DND-41 (cell line): Measurements from ENCODE around the gene FHIT.

ENCODE experiments used
- ATAC-seq: fragments of 200-7000 bp; cut with Tn5 transposase; 3 replicates; pipeline ENCODE4 v1.9.1; 2021; ENCODE audit warnings: low read depth; ENCODE audit not compliant: insufficient read depth
- DNase-seq: peaks from one replicate; pipeline ENCODE4 v3.0.0-alpha.2; 2020
- H2AFZ ChIP-seq: 2 replicates; pipeline ENCODE4 v1.6.0; 2012; ENCODE audit warnings: low read depth, low read length
- H3K27ac ChIP-seq: 2 replicates; pipeline ENCODE4 v1.5.1; 2012; ENCODE audit warnings: low read length, inconsistent platforms
- H3K27me3 ChIP-seq: fragments of 200-600 bp; sonication (generic); 2 replicates; pipeline ENCODE4 v1.6.0; 2012; ENCODE audit warnings: low read length, mild to moderate bottlenecking, inconsistent platforms; ENCODE audit not compliant: insufficient read depth, poor library complexity
- H3K36me3 ChIP-seq: 2 replicates; pipeline ENCODE4 v1.5.1; 2012; ENCODE audit warnings: low read length, inconsistent platforms; ENCODE audit not compliant: insufficient read depth
- H3K4me1 ChIP-seq: 2 replicates; pipeline ENCODE4 v1.5.1; 2012; ENCODE audit warnings: mild to moderate bottlenecking, low read length; ENCODE audit not compliant: insufficient read depth
- H3K4me2 ChIP-seq: 2 replicates; pipeline ENCODE4 v1.6.0; 2012; ENCODE audit warnings: mild to moderate bottlenecking, moderate library complexity, low read length, inconsistent platforms; ENCODE audit not compliant: insufficient read depth
- H3K4me3 ChIP-seq, 2 experiments: fragments of 200-600 bp in 1 of 2; shearing (Covaris generic) in 1 of 2; 2 replicates each; pipeline ENCODE4 v1.5.1; 2012 to 2016; ENCODE audit warnings: inconsistent platforms in 2 of 2, low read length in 2 of 2, mild to moderate bottlenecking in 2 of 2, low read depth in 1 of 2, moderate library complexity in 1 of 2
- H3K79me2 ChIP-seq: 2 replicates; pipeline ENCODE4 v1.6.0; 2012; ENCODE audit warnings: low read length, inconsistent platforms; ENCODE audit not compliant: insufficient read depth
- H3K9ac ChIP-seq: 2 replicates; pipeline ENCODE4 v1.6.0; 2012; ENCODE audit warnings: low read depth, mild to moderate bottlenecking, inconsistent platforms, low read length, moderate library complexity
- H3K9me3 ChIP-seq: 2 replicates; pipeline ENCODE4 v1.5.1; 2012; ENCODE audit warnings: low read length, moderate library complexity, mild to moderate bottlenecking, inconsistent platforms; ENCODE audit not compliant: insufficient read depth, severe bottlenecking
- H4K20me1 ChIP-seq: 2 replicates; pipeline ENCODE4 v1.6.0; 2012; ENCODE audit warnings: low read length; ENCODE audit not compliant: insufficient read depth
- EZH2 ChIP-seq: IDR thresholded peaks from 3 replicates; pipeline ENCODE4 v1.6.1; 2012; ENCODE audit warnings: borderline replicate concordance, low read depth, mild to moderate bottlenecking, moderate library complexity, low read length, inconsistent platforms; ENCODE audit not compliant: severe bottlenecking
- TF ChIP-seq, protein P1 (sequence below): IDR thresholded peaks from 2 replicates; pipeline ENCODE4 v1.5.1; 2012; ENCODE audit warnings: borderline replicate concordance, low read length, moderate library complexity, mild to moderate bottlenecking; ENCODE audit not compliant: poor library complexity, severe bottlenecking; ENCODE audit errors: extremely low read depth

The FHIT gene

GRCh38 chr3:60758171-60758570 is 493.1 kb downstream of the FHIT start:
- no peaks in the 10 kb centered on the region for H3K9me3 ChIP-seq
- no peaks in the 10 kb centered on the region for H3K27me3 ChIP-seq
- no peak for DNase-seq
- no peak for TF ChIP-seq EZH2
- TF ChIP-seq, protein P1, sequence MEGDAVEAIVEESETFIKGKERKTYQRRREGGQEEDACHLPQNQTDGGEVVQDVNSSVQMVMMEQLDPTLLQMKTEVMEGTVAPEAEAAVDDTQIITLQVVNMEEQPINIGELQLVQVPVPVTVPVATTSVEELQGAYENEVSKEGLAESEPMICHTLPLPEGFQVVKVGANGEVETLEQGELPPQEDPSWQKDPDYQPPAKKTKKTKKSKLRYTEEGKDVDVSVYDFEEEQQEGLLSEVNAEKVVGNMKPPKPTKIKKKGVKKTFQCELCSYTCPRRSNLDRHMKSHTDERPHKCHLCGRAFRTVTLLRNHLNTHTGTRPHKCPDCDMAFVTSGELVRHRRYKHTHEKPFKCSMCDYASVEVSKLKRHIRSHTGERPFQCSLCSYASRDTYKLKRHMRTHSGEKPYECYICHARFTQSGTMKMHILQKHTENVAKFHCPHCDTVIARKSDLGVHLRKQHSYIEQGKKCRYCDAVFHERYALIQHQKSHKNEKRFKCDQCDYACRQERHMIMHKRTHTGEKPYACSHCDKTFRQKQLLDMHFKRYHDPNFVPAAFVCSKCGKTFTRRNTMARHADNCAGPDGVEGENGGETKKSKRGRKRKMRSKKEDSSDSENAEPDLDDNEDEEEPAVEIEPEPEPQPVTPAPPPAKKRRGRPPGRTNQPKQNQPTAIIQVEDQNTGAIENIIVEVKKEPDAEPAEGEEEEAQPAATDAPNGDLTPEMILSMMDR: no peak
- no peak overlapping the region for H3K9ac ChIP-seq
- H3K4me1 ChIP-seq: no peaks in the 10 kb centered on the region; the same call in 1 of the 2 replicates
- H2AFZ ChIP-seq: no peak overlapping the region
- H3K4me3 ChIP-seq: no peak overlapping the region
- H3K27ac ChIP-seq: no peak overlapping the region
- H3K4me2 ChIP-seq: no peak overlapping the region
- no peak for ATAC-seq
- no peaks in the 10 kb centered on the region for H3K79me2 ChIP-seq
- H4K20me1 ChIP-seq: no peaks in the 10 kb centered on the region
- H3K36me3 ChIP-seq: no peaks in the 10 kb centered on the region

DNA sequence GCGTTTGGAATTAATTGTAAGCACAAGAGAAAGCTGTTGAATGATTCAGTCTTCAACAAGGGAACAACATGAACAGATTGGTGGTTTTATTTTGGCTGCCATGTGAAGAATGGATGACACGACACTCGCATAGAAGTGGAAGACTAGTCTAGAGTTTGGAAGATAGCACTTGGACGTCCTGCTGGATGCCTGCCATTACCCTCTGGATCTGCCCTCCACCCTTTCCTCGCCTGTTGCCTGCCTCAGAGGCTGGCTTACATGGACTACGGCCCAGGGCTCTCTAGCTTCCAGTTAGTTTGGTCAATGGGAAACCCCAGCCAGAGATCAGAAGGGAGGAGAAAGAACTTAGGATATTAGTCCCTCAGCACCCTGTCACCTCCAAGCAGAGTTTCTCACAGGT is 493.5 kb downstream of the FHIT start:
- H3K4me3 ChIP-seq: no peak overlapping the region
- no peaks in the 10 kb centered on the region for H3K27me3 ChIP-seq
- H3K4me1 ChIP-seq: no peaks in the 10 kb centered on the region; the same call in 1 of the 2 replicates
- no peaks in the 10 kb centered on the region for H3K9me3 ChIP-seq
- no peak overlapping the region for H3K9ac ChIP-seq
- DNase-seq: no peak
- H3K4me2 ChIP-seq: no peak overlapping the region
- TF ChIP-seq, protein P1: no peak
- no peak for TF ChIP-seq EZH2
- H3K27ac ChIP-seq: no peak overlapping the region
- no peaks in the 10 kb centered on the region for H3K79me2 ChIP-seq
- no peaks in the 10 kb centered on the region for H4K20me1 ChIP-seq
- H3K36me3 ChIP-seq: no peaks in the 10 kb centered on the region
- no peak overlapping the region for H2AFZ ChIP-seq
- no peak for ATAC-seq

DNA sequence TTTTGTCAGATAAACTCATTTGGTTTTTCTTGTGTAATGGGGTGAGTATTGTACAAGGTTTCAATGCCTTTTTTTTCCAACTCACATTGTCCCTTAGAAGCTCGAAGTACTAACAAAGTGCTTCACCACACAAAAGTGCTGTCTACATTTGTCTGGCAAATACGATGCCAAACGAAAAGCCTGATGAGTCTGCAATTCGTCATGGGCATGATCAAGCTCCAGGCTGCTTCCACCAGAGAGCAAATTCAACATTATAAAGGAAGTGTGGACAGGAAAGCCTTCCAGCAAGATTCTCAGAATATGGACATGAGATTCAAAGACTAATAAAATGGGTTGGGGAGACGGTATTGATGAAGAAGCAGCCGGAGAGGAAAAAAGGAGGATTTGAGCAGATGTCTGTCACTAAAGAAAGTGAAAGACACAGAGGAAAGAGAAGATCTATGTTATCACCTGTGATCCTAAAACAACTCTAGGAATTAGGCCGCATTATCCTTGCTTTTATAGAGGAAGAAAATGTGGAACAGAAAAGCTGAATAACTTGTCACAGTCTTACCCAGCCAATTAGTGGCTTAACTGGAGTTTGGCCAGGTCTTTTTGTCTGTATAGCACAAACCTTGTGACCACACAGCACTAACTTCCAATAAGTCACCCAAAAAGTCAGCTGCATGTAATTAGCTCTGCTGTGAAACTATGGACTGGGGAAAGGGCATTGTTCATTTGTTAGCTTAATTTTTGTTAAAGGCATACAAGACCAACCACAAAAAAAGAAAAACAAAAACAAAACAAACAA is 494.8 kb downstream of the FHIT start:
- no peaks in the 10 kb centered on the region for H3K9me3 ChIP-seq
- H3K9ac ChIP-seq: no peak overlapping the region
- TF ChIP-seq EZH2: no peak
- H2AFZ ChIP-seq: no peak overlapping the region
- H3K27me3 ChIP-seq: no peaks in the 10 kb centered on the region
- ATAC-seq: no peak
- DNase-seq: no peak
- H3K27ac ChIP-seq: no peak overlapping the region
- no peak overlapping the region for H3K4me2 ChIP-seq
- no peaks in the 10 kb centered on the region for H4K20me1 ChIP-seq
- no peaks in the 10 kb centered on the region for H3K36me3 ChIP-seq
- no peaks in the 10 kb centered on the region for H3K79me2 ChIP-seq
- H3K4me3 ChIP-seq: no peak overlapping the region
- H3K4me1 ChIP-seq: no peaks in the 10 kb centered on the region; the same call in 1 of the 2 replicates

GRCh38 chr3:60755094-60755493 is 496.2 kb downstream of the FHIT start:
- H3K4me3 ChIP-seq: no peak overlapping the region

More at GRCh38 chr3:60755094-60755493, 496.2 kb downstream of the FHIT start:
- no peak overlapping the region for H3K27ac ChIP-seq
- no peaks in the 10 kb centered on the region; the same call in 1 of the 2 replicates for H3K4me1 ChIP-seq
- H3K79me2 ChIP-seq: no peaks in the 10 kb centered on the region
- no peak overlapping the region for H2AFZ ChIP-seq
- no peaks in the 10 kb centered on the region for H4K20me1 ChIP-seq
- no peak overlapping the region for H3K4me2 ChIP-seq
- H3K9ac ChIP-seq: no peak overlapping the region
- no peaks in the 10 kb centered on the region for H3K36me3 ChIP-seq
- ATAC-seq (no peak), DNase-seq (no peak)
- H3K27me3 ChIP-seq: no peaks in the 10 kb centered on the region
- H3K9me3 ChIP-seq: peaks cover 5% of the 10 kb centered on the region
- TF ChIP-seq, protein P1: peak; percentile 20
- TF ChIP-seq EZH2: no peak
